H1 (cell line): ENCODE results near the gene CPTP. TPM values are rescaled to one million over a fixed set of nuclear protein-coding genes. Genes with fewer than 3 reads are reported as not detected.

Experiments used
- SP2 ChIP-seq: IDR thresholded peaks from 2 replicates; pipeline ENCODE4 v1.6.1; 2012; ENCODE audit warnings: mild to moderate bottlenecking, low read length, inconsistent platforms
- polyA plus RNA-seq, 7 experiments: library from polyadenylated mRNA; depleted of rRNA in 3 of 7; stranded (reverse) in 5 of 7; unstranded in 2 of 7; fragments of >200 nt in 5 of 7; fragments of 200-250 nt in 2 of 7; gene quantifications; 1 replicate in 5 of 7; 2 replicates in 1 of 7; 4 replicates in 1 of 7; pipeline versions ENCODE4 v1.2.1 to v1.2.3, GENCODE V29; 2011 to 2013; ENCODE audit warnings: missing spikeins in 2 of 7, mixed read lengths in 2 of 7
- total RNA-seq: library from RNA; stranded (reverse); fragmentation: NEBNext Ultra II Directional; extraction: Animal tissue kit (Norgen Biotek cat#: 25700); gene quantifications from 2 replicates; pipeline ENCODE4 v1.2.1, GENCODE V29; 2021
- TF ChIP-seq, protein P1 (sequence below): fragments of 300-600 bp; sonication (generic); IDR thresholded peaks from 2 replicates; pipeline ENCODE4 v1.7.1; 2012; ENCODE audit warnings: low read length, moderate library complexity, mild to moderate bottlenecking, inconsistent platforms; ENCODE audit not compliant: insufficient replicate concordance

The CPTP gene
- total and polyA plus RNA-seq, 2 of the 8 experiments (the other 6 are each of a cell fraction or from before 2014, with no cell fraction given), result 8.1 to 10.6 TPM

DNA sequence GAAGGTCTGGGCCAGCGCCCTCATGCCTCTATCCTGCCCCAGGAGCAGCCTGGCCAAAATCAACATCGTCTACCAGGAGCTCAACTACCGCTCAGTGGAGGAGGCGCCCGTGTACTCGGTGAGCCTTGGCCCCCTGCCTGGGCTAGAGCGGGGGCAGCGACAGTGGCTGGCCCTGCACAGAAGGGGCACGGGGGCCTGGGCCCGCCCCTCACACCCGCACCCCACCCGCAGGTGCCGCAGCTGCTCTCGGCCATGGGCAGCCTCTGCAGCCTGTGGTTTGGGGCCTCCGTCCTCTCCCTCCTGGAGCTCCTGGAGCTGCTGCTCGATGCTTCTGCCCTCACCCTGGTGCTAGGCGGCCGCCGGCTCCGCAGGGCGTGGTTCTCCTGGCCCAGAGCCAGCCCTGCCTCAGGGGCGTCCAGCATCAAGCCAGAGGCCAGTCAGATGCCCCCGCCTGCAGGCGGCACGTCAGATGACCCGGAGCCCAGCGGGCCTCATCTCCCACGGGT is 33.5 kb upstream of the CPTP start (continued):
- TF ChIP-seq, protein P1, sequence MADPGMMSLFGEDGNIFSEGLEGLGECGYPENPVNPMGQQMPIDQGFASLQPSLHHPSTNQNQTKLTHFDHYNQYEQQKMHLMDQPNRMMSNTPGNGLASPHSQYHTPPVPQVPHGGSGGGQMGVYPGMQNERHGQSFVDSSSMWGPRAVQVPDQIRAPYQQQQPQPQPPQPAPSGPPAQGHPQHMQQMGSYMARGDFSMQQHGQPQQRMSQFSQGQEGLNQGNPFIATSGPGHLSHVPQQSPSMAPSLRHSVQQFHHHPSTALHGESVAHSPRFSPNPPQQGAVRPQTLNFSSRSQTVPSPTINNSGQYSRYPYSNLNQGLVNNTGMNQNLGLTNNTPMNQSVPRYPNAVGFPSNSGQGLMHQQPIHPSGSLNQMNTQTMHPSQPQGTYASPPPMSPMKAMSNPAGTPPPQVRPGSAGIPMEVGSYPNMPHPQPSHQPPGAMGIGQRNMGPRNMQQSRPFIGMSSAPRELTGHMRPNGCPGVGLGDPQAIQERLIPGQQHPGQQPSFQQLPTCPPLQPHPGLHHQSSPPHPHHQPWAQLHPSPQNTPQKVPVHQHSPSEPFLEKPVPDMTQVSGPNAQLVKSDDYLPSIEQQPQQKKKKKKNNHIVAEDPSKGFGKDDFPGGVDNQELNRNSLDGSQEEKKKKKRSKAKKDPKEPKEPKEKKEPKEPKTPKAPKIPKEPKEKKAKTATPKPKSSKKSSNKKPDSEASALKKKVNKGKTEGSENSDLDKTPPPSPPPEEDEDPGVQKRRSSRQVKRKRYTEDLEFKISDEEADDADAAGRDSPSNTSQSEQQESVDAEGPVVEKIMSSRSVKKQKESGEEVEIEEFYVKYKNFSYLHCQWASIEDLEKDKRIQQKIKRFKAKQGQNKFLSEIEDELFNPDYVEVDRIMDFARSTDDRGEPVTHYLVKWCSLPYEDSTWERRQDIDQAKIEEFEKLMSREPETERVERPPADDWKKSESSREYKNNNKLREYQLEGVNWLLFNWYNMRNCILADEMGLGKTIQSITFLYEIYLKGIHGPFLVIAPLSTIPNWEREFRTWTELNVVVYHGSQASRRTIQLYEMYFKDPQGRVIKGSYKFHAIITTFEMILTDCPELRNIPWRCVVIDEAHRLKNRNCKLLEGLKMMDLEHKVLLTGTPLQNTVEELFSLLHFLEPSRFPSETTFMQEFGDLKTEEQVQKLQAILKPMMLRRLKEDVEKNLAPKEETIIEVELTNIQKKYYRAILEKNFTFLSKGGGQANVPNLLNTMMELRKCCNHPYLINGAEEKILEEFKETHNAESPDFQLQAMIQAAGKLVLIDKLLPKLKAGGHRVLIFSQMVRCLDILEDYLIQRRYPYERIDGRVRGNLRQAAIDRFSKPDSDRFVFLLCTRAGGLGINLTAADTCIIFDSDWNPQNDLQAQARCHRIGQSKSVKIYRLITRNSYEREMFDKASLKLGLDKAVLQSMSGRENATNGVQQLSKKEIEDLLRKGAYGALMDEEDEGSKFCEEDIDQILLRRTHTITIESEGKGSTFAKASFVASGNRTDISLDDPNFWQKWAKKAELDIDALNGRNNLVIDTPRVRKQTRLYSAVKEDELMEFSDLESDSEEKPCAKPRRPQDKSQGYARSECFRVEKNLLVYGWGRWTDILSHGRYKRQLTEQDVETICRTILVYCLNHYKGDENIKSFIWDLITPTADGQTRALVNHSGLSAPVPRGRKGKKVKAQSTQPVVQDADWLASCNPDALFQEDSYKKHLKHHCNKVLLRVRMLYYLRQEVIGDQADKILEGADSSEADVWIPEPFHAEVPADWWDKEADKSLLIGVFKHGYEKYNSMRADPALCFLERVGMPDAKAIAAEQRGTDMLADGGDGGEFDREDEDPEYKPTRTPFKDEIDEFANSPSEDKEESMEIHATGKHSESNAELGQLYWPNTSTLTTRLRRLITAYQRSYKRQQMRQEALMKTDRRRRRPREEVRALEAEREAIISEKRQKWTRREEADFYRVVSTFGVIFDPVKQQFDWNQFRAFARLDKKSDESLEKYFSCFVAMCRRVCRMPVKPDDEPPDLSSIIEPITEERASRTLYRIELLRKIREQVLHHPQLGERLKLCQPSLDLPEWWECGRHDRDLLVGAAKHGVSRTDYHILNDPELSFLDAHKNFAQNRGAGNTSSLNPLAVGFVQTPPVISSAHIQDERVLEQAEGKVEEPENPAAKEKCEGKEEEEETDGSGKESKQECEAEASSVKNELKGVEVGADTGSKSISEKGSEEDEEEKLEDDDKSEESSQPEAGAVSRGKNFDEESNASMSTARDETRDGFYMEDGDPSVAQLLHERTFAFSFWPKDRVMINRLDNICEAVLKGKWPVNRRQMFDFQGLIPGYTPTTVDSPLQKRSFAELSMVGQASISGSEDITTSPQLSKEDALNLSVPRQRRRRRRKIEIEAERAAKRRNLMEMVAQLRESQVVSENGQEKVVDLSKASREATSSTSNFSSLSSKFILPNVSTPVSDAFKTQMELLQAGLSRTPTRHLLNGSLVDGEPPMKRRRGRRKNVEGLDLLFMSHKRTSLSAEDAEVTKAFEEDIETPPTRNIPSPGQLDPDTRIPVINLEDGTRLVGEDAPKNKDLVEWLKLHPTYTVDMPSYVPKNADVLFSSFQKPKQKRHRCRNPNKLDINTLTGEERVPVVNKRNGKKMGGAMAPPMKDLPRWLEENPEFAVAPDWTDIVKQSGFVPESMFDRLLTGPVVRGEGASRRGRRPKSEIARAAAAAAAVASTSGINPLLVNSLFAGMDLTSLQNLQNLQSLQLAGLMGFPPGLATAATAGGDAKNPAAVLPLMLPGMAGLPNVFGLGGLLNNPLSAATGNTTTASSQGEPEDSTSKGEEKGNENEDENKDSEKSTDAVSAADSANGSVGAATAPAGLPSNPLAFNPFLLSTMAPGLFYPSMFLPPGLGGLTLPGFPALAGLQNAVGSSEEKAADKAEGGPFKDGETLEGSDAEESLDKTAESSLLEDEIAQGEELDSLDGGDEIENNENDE, result no peak
- TF ChIP-seq SP2, result no peak
